ENCODE results near the gene ZDHHC14.

ZDHHC14 gene

DNA sequence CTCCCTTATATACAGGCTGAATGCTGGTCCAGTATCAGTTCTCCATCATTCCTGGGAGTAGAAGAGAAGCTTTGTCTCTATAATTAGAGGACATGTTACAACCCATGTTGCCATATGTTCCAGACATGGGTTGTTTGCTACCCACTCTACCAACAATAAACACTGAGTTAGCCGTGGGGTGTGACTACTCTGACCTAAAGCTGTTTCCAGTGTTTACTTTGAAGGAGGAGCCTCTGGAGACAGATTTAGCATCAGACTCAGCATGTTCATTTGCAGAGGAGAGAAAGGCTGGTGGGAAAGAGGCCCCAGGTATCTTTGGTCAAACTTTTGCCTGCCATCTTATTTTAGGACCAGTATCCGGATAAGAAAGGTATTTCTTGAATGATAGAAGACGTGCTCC is 284.2 kb downstream of the ZDHHC14 start:
- no peak overlapping the region for H3K4me2 ChIP-seq (ENCODE audit: low read length)
- H3F3A ChIP-seq (ENCODE audit: control insufficient read depth, insufficient read depth): no peaks in the 10 kb centered on the region
- H3K27me3 ChIP-seq (ENCODE audit: control insufficient read depth, low read length): peaks cover 8% of the 10 kb centered on the region
- H3K9me2 ChIP-seq (replicated peaks; ENCODE audit: control insufficient read depth, low read length): no peaks in the 10 kb centered on the region
- no peak overlapping the region for H3K27ac ChIP-seq (ENCODE audit: low read depth, low read length)
- no peaks in the 10 kb centered on the region for H3K36me3 ChIP-seq (ENCODE audit: control insufficient read depth, low read length)
- TF ChIP-seq, protein P1, sequence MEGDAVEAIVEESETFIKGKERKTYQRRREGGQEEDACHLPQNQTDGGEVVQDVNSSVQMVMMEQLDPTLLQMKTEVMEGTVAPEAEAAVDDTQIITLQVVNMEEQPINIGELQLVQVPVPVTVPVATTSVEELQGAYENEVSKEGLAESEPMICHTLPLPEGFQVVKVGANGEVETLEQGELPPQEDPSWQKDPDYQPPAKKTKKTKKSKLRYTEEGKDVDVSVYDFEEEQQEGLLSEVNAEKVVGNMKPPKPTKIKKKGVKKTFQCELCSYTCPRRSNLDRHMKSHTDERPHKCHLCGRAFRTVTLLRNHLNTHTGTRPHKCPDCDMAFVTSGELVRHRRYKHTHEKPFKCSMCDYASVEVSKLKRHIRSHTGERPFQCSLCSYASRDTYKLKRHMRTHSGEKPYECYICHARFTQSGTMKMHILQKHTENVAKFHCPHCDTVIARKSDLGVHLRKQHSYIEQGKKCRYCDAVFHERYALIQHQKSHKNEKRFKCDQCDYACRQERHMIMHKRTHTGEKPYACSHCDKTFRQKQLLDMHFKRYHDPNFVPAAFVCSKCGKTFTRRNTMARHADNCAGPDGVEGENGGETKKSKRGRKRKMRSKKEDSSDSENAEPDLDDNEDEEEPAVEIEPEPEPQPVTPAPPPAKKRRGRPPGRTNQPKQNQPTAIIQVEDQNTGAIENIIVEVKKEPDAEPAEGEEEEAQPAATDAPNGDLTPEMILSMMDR (IDR thresholded peaks at IDR 0.05; ENCODE audit: low read depth, low read length, poor library complexity, severe bottlenecking): no peak
- no peaks in the 10 kb centered on the region for H4K20me1 ChIP-seq (ENCODE audit: control insufficient read depth, insufficient read depth, low read depth, low read length)
- H3K4me1 ChIP-seq (ENCODE audit: control insufficient read depth, low read length): peaks cover 11% of the 10 kb centered on the region; the same call in 1 of the 2 replicates
- H3K9me3 ChIP-seq (ENCODE audit: control insufficient read depth, insufficient read depth, low read length): no peaks in the 10 kb centered on the region
- no peak overlapping the region for H3K4me3 ChIP-seq (ENCODE audit: low read length)
- H3K79me2 ChIP-seq (ENCODE audit: control insufficient read depth, low read length): no peaks in the 10 kb centered on the region

DNA sequence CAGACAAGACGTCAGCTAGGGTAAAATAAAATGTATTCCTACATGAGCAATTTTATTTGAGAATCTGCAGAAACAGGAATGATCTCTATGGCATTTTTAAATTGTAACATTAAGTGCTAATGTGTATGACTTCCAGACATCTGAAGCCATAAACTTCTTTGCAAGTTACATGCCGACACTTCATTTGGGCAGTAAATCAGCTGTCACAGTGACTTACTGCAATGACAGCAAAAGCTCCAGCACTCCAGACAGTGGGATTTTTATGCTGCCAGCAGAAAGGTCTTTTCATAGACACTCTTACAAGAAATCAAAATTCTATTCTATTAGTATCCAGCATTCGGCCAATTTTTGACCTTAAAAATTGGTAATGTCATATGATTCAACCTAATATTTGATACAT is 285.7 kb downstream of the ZDHHC14 start:
- H3K4me2 ChIP-seq (ENCODE audit: low read length): no peak overlapping the region

DNA sequence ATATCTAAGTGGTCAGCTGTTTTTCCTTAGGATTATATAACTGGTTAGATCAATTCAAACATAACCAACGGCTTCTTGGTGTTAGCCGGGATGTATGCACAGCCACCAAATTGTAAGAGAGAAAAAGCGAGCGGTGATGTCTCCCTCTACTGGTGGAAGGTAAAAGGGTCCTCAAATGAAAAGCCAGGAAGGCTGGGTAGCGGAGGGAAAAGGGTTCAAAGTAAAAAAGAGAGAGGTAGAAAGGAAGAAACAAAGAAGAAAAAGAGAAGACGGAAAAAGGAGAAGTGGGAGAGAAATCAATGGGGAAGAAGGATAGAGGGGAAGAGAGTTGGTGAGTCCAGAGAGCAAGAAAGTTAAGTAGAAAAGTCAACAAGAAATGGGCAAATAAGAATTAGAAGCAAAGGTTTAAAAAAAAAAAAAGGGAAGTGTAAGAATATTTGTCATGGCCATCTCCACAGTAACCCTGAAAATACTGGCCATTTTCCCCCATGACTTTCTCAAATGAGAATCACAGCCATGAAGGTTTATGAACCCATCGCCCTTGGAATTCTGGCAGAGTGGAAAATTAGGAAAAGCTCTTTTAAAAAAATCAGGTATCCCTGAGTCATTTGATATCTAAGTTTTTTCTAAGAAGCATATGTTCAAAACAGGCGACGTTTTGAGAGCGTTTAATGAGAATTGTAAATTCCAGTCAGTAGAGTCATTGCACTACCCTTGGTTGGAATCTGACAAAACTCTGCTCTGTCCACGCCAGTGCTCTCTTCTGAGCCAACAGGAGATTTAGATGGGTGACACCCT is 286.4 kb downstream of the ZDHHC14 start:
- Histone ChIP-seq H3K9me3 (ENCODE audit: control insufficient read depth, insufficient read depth, low read length) (no peaks in the 10 kb centered on the region), H3K4me2 (ENCODE audit: low read length) (no peak overlapping the region), H4K20me1 (ENCODE audit: control insufficient read depth, insufficient read depth, low read depth, low read length) (no peaks in the 10 kb centered on the region), H3F3A (ENCODE audit: control insufficient read depth, insufficient read depth) (no peaks in the 10 kb centered on the region), H3K36me3 (ENCODE audit: control insufficient read depth, low read length) (no peaks in the 10 kb centered on the region), H3K79me2 (ENCODE audit: control insufficient read depth, low read length) (no peaks in the 10 kb centered on the region), H3K9me2 (replicated peaks; ENCODE audit: control insufficient read depth, low read length) (no peaks in the 10 kb centered on the region), H3K4me3 (ENCODE audit: low read length) (no peak overlapping the region), H3K27ac (ENCODE audit: low read depth, low read length) (no peak overlapping the region), H3K4me1 (ENCODE audit: control insufficient read depth, low read length) (peaks cover 11% of the 10 kb centered on the region; the same call in 1 of the 2 replicates), H3K27me3 (ENCODE audit: control insufficient read depth, low read length) (peaks cover 7% of the 10 kb centered on the region)
- TF ChIP-seq EZH2phosphoT487 (IDR thresholded peaks at IDR 0.05; ENCODE audit: borderline replicate concordance, low read length): 0 out of 2 replicates have a peak, but pooled peaks have one; percentile 21
- TF ChIP-seq, protein P1 (IDR thresholded peaks at IDR 0.05; ENCODE audit: low read depth, low read length, poor library complexity, severe bottlenecking): peak; percentile 91

More for the DNA sequence above, 285.7 kb downstream of the ZDHHC14 start:
- TF ChIP-seq, protein P1 (IDR thresholded peaks at IDR 0.05; ENCODE audit: low read depth, low read length, poor library complexity, severe bottlenecking): no peak
- no peak for TF ChIP-seq EZH2phosphoT487 (IDR thresholded peaks at IDR 0.05; ENCODE audit: borderline replicate concordance, low read length)
- Histone ChIP-seq H3K79me2 (ENCODE audit: control insufficient read depth, low read length) (no peaks in the 10 kb centered on the region), H3K9me3 (ENCODE audit: control insufficient read depth, insufficient read depth, low read length) (no peaks in the 10 kb centered on the region), H3K36me3 (ENCODE audit: control insufficient read depth, low read length) (no peaks in the 10 kb centered on the region), H3K4me1 (ENCODE audit: control insufficient read depth, low read length) (peaks cover 11% of the 10 kb centered on the region; the same call in 1 of the 2 replicates), H3K4me3 (ENCODE audit: low read length) (no peak overlapping the region), H3K9me2 (replicated peaks; ENCODE audit: control insufficient read depth, low read length) (no peaks in the 10 kb centered on the region), H3F3A (ENCODE audit: control insufficient read depth, insufficient read depth) (no peaks in the 10 kb centered on the region), H4K20me1 (ENCODE audit: control insufficient read depth, insufficient read depth, low read depth, low read length) (no peaks in the 10 kb centered on the region), H3K27me3 (ENCODE audit: control insufficient read depth, low read length) (peaks cover 8% of the 10 kb centered on the region), H3K27ac (ENCODE audit: low read depth, low read length) (no peak overlapping the region)
